AG04450 (cell line): Measurements from ENCODE around the gene N4BP2L1. TPM values are rescaled to one million over a fixed set of nuclear protein-coding genes. Genes with fewer than 3 reads are reported as not detected.

ENCODE experiments used
- CTCF ChIA-PET: fragments of 300-600, 350-600 bp; formaldehyde crosslinking; extraction: SDS; loops from one replicate; lab custom pipeline; 2022; ENCODE audit warnings: antibody characterized with exemption, inconsistent platforms; lab: Charles Lee
- POLR2A ChIA-PET: fragments of 350-600 bp; formaldehyde crosslinking; extraction: SDS; loops from one replicate; lab custom pipeline; 2021; ENCODE audit warnings: antibody characterized with exemption, inconsistent platforms; lab: Yijun Ruan, JAX
- DNase-seq: peaks from one replicate; pipeline ENCODE4 v3.0.0-alpha.2; 2011; ENCODE audit warnings: low read depth, low spot score
- H3K27ac ChIP-seq: one replicate; pipeline ENCODE4 v1.5.1; 2012; ENCODE audit warnings: low read depth, low read length, control low read depth
- H3K27me3 ChIP-seq: one replicate; pipeline ENCODE4 v1.6.0; 2012; ENCODE audit warnings: low read length; ENCODE audit not compliant: control insufficient read depth, insufficient read depth
- H3K4me3 ChIP-seq: 2 replicates; pipeline ENCODE4 v1.5.1; 2011; ENCODE audit warnings: mild to moderate bottlenecking, low read depth, low read length, control low read depth
- H3K9me3 ChIP-seq: 2 replicates; pipeline ENCODE4 v1.5.1; 2012; ENCODE audit warnings: low read length; ENCODE audit not compliant: control insufficient read depth, insufficient read depth
- CTCF ChIP-seq: IDR thresholded peaks from 2 replicates; pipeline ENCODE4 v1.5.1; 2011; ENCODE audit warnings: low read depth, low read length, control low read depth, inconsistent platforms
- polyA plus RNA-seq: library from polyadenylated mRNA; depleted of rRNA; stranded (reverse); fragments of >200 nt; gene quantifications from 2 replicates; pipeline ENCODE4 v1.2.3, GENCODE V29; 2011

The N4BP2L1 gene
- polyA plus RNA-seq, 1 experiment, result 1.8 TPM

GRCh38 chr13:32403108-32403507 is 24.8 kb downstream of the N4BP2L1 start:
- CTCF ChIA-PET, result interaction anchor here (1.4 kb wide), 1 partner anchor 12 kb away, joined by 5 read pairs; no protein-coding TSS in a partner anchor
- no peaks in the 10 kb centered on the region for H3K27me3 ChIP-seq
- POLR2A ChIA-PET, result no interaction called here
- H3K9me3 ChIP-seq, result no peaks in the 10 kb centered on the region
- H3K4me3 ChIP-seq, result no peak overlapping the region
- H3K27ac ChIP-seq, result no peak overlapping the region
- DNase-seq, result no peak
- no peak for TF ChIP-seq CTCF

GRCh38 chr13:32391101-32391619 is 36.8 kb downstream of the N4BP2L1 start:
- Histone ChIP-seq H3K27me3 (no peaks in the 10 kb centered on the region), H3K27ac (no peak overlapping the region), H3K9me3 (no peaks in the 10 kb centered on the region), H3K4me3 (no peak overlapping the region)
- ChIA-PET POLR2A (no interaction called here), CTCF (interaction anchor here (0.6 kb wide), 1 partner anchor 41 kb away, joined by 5 read pairs; no protein-coding TSS in a partner anchor)
- no peak for TF ChIP-seq CTCF
- no peak for DNase-seq

- POLR2A ChIA-PET, result no interaction called here
- CTCF ChIA-PET, result interaction anchor here (0.7 kb wide), 1 partner anchor 243 kb away, joined by 3 read pairs; no protein-coding TSS in a partner anchor
- TF ChIP-seq CTCF, result no peak
Measured at GRCh38 chr13:32390484-32390883, 37.4 kb downstream of the N4BP2L1 start.

GRCh38 chr13:32390048-32390447 is 37.9 kb downstream of the N4BP2L1 start:
- ChIA-PET CTCF (interaction anchor here (0.7 kb wide), 1 partner anchor 244 kb away, joined by 3 read pairs; no protein-coding TSS in a partner anchor), POLR2A (no interaction called here)
- no peak overlapping the region for H3K27ac ChIP-seq
- H3K9me3 ChIP-seq, result no peaks in the 10 kb centered on the region
- no peak for TF ChIP-seq CTCF
- no peak overlapping the region for H3K4me3 ChIP-seq
- no peaks in the 10 kb centered on the region for H3K27me3 ChIP-seq
- no peak for DNase-seq

More at GRCh38 chr13:32390484-32390883, 37.4 kb downstream of the N4BP2L1 start:
- Histone ChIP-seq H3K4me3 (no peak overlapping the region), H3K9me3 (no peaks in the 10 kb centered on the region), H3K27ac (no peak overlapping the region), H3K27me3 (no peaks in the 10 kb centered on the region)
- DNase-seq, result no peak

GRCh38 chr13:32385410-32385809 is 42.5 kb downstream of the N4BP2L1 start:
- CTCF ChIA-PET, result interaction anchor here (1.6 kb wide), 1 partner anchor 196 kb away, joined by 4 read pairs; no protein-coding TSS in a partner anchor
- no peak overlapping the region for H3K27ac ChIP-seq
- H3K4me3 ChIP-seq, result no peak overlapping the region
- DNase-seq, result no peak
- H3K27me3 ChIP-seq, result no peaks in the 10 kb centered on the region
- POLR2A ChIA-PET, result no interaction called here
- TF ChIP-seq CTCF, result no peak
- no peaks in the 10 kb centered on the region for H3K9me3 ChIP-seq
